GM23338 (cell line): ENCODE results near the gene NUCB1. TPM values are rescaled to one million over a fixed set of nuclear protein-coding genes. Genes with fewer than 3 reads are reported as not detected.

Experiments
- ATAC-seq: fragments of 200-7000 bp; cut with Tn5 transposase; 3 replicates; pipeline ENCODE4 v1.9.1; 2020
- DNase-seq: peaks from one replicate; pipeline ENCODE4 v3.0.0-alpha.2; 2015; ENCODE audit warnings: low spot score
- H2AFZ ChIP-seq: fragments of 200-600 bp; sonication (generic); 2 replicates; pipeline ENCODE4 v1.8.0; 2016; ENCODE audit warnings: antibody characterized with exemption, mild to moderate bottlenecking, moderate library complexity
- H3F3A ChIP-seq: fragments of 200-600 bp; sonication (generic); replicated peaks from 2 replicates; pipeline ENCODE4 v1.8.0; 2017; ENCODE audit warnings: antibody characterized with exemption, mixed run types, low read depth
- H3K27ac ChIP-seq: fragments of 200-600 bp; sonication (generic); 2 replicates; pipeline ENCODE4 v1.6.1; 2016; ENCODE audit warnings: low read depth
- H3K27me3 ChIP-seq: fragments of 200-600 bp; sonication (generic); 2 replicates; pipeline ENCODE4 v1.8.0; 2016; ENCODE audit warnings: mild to moderate bottlenecking, mixed run types, moderate library complexity; ENCODE audit not compliant: insufficient read depth
- H3K36me3 ChIP-seq: fragments of 200-600 bp; sonication (generic); 2 replicates; pipeline ENCODE4 v1.8.0; 2016; ENCODE audit warnings: mild to moderate bottlenecking; ENCODE audit not compliant: insufficient read depth
- H3K4me1 ChIP-seq: fragments of 200-600 bp; sonication (generic); 2 replicates; pipeline ENCODE4 v1.8.0; 2016; ENCODE audit warnings: mild to moderate bottlenecking, moderate library complexity; ENCODE audit not compliant: insufficient read depth
- H3K4me2 ChIP-seq: fragments of 200-600 bp; sonication (generic); 2 replicates; pipeline ENCODE4 v1.7.1; 2017; ENCODE audit warnings: mixed run types
- H3K4me3 ChIP-seq: fragments of 200-600 bp; sonication (generic); 2 replicates; pipeline ENCODE4 v1.6.1; 2016; ENCODE audit warnings: mixed run types
- H3K79me2 ChIP-seq: fragments of 200-600 bp; sonication (generic); replicated peaks from 2 replicates; pipeline ENCODE4 v1.8.0; 2017; ENCODE audit warnings: mild to moderate bottlenecking; ENCODE audit not compliant: insufficient read depth
- H3K9me2 ChIP-seq: fragments of 200-600 bp; sonication (generic); 2 replicates; pipeline ENCODE4 v1.8.0; 2017; ENCODE audit not compliant: insufficient read depth
- H4K20me1 ChIP-seq: fragments of 200-600 bp; sonication (generic); replicated peaks from 2 replicates; pipeline ENCODE4 v1.8.0; 2017; ENCODE audit warnings: mild to moderate bottlenecking; ENCODE audit not compliant: insufficient read depth
- H3K27ac Mint-ChIP-seq: 2 replicates; pipeline ENCODE4 v1.8.0; 2020; ENCODE audit warnings: inconsistent platforms, mild to moderate bottlenecking, moderate library complexity, mixed read lengths
- H3K27me3 Mint-ChIP-seq: 3 replicates; pipeline ENCODE4 v1.8.0; 2022; ENCODE audit warnings: low read depth, mild to moderate bottlenecking, moderate library complexity, mixed read lengths, inconsistent platforms; ENCODE audit not compliant: insufficient read depth, poor library complexity
- H3K36me3 Mint-ChIP-seq: 3 replicates; pipeline ENCODE4 v1.8.0; 2021; ENCODE audit warnings: low read depth, mild to moderate bottlenecking, inconsistent platforms, moderate library complexity, mixed read lengths
- H3K4me1 Mint-ChIP-seq: 3 replicates; pipeline ENCODE4 v1.8.0; 2020; ENCODE audit warnings: mild to moderate bottlenecking, inconsistent platforms, mixed read lengths
- H3K4me3 Mint-ChIP-seq: 3 replicates; pipeline ENCODE4 v1.8.0; 2021; ENCODE audit warnings: moderate library complexity, mild to moderate bottlenecking, inconsistent platforms, mixed read lengths
- H3K9me3 Mint-ChIP-seq: 3 replicates; pipeline ENCODE4 v1.8.0; 2020; ENCODE audit warnings: moderate library complexity, mild to moderate bottlenecking, inconsistent platforms, mixed read lengths
- CREB1 ChIP-seq: fragments of 250-450 bp; sonication (Bioruptor Pico); IDR thresholded peaks from 2 replicates; pipeline ENCODE4 v1.5.0; 2020; ENCODE audit warnings: low read depth, mild to moderate bottlenecking, moderate library complexity
- EZH2 ChIP-seq: fragments of 200-600 bp; sonication (generic); IDR thresholded peaks from one replicate; pipeline ENCODE4 v1.8.0; 2017; ENCODE audit warnings: antibody characterized with exemption, mild to moderate bottlenecking, low read depth; ENCODE audit not compliant: unreplicated experiment
- EZH2phosphoT487 ChIP-seq: fragments of 200-600 bp; sonication (generic); IDR thresholded peaks from one replicate; pipeline ENCODE4 v1.8.1; 2018; ENCODE audit warnings: antibody characterized with exemption; ENCODE audit not compliant: unreplicated experiment
- JUNB ChIP-seq: IDR thresholded peaks from one replicate; pipeline ENCODE4 v1.6.1; 2016; ENCODE audit warnings: antibody characterized with exemption; ENCODE audit not compliant: unreplicated experiment
- NANOG ChIP-seq: IDR thresholded peaks from 2 replicates; pipeline ENCODE4 v1.6.1; 2016; ENCODE audit warnings: antibody characterized with exemption, borderline replicate concordance
- POLR2AphosphoS5 ChIP-seq: IDR thresholded peaks from 2 replicates; pipeline ENCODE4 v1.6.1; 2016; ENCODE audit warnings: antibody characterized with exemption, low read depth
- STAT1 ChIP-seq: IDR thresholded peaks from one replicate; pipeline ENCODE4 v1.6.1; 2016; ENCODE audit warnings: antibody characterized with exemption; ENCODE audit not compliant: unreplicated experiment
- ZNF114 ChIP-seq: fragments of 250-450 bp; sonication (Bioruptor Pico); IDR thresholded peaks from 2 replicates; pipeline ENCODE4 v1.5.0; 2020; ENCODE audit warnings: mild to moderate bottlenecking, moderate library complexity
- ZNF331 ChIP-seq: fragments of 250-450 bp; sonication (Bioruptor Pico); IDR thresholded peaks from 2 replicates; pipeline ENCODE4 v1.5.0; 2020; ENCODE audit warnings: low read depth, mild to moderate bottlenecking, moderate library complexity
- polyA plus RNA-seq: library from polyadenylated mRNA; unstranded; fragments of >200 nt; fragmentation: Nextera tagmentation; extraction: Ambion mirVana; gene quantifications from 2 replicates; pipeline ENCODE4 v1.2.1, GENCODE V29; 2016
- total RNA-seq: library from RNA; depleted of rRNA; stranded (reverse); fragments of >200 nt; shearing (Covaris generic); gene quantifications from 2 replicates; pipeline ENCODE4 v1.2.3, GENCODE V29; 2014
- TF ChIP-seq, protein P1 (sequence below): fragments of 250-450 bp; sonication (Bioruptor Pico); IDR thresholded peaks from 2 replicates; pipeline ENCODE4 v1.5.0; 2020; ENCODE audit warnings: mild to moderate bottlenecking, moderate library complexity
- TF ChIP-seq, protein P2 (sequence below): IDR thresholded peaks from one replicate; pipeline ENCODE4 v1.6.1; 2018; ENCODE audit warnings: antibody characterized with exemption; ENCODE audit not compliant: unreplicated experiment
- TF ChIP-seq, protein P3 (sequence below), 2 experiments: fragments of 200-600 bp in 1 of 2; sonication (generic) in 1 of 2; conservative IDR thresholded peaks; 2 replicates each; pipeline versions ENCODE4 v1.5.1 to v1.6.1; 2016 to 2017; ENCODE audit warnings: antibody characterized with exemption in 2 of 2, low read depth in 2 of 2, mild to moderate bottlenecking in 2 of 2, moderate library complexity in 1 of 2
- TF ChIP-seq, protein P4 (sequence below): IDR thresholded peaks from 2 replicates; pipeline ENCODE4 v1.6.1; 2016; ENCODE audit warnings: antibody characterized with exemption

NUCB1 gene
- total and polyA plus RNA-seq, 2 experiments from 2014 or later, result 57.1 to 163 TPM

DNA sequence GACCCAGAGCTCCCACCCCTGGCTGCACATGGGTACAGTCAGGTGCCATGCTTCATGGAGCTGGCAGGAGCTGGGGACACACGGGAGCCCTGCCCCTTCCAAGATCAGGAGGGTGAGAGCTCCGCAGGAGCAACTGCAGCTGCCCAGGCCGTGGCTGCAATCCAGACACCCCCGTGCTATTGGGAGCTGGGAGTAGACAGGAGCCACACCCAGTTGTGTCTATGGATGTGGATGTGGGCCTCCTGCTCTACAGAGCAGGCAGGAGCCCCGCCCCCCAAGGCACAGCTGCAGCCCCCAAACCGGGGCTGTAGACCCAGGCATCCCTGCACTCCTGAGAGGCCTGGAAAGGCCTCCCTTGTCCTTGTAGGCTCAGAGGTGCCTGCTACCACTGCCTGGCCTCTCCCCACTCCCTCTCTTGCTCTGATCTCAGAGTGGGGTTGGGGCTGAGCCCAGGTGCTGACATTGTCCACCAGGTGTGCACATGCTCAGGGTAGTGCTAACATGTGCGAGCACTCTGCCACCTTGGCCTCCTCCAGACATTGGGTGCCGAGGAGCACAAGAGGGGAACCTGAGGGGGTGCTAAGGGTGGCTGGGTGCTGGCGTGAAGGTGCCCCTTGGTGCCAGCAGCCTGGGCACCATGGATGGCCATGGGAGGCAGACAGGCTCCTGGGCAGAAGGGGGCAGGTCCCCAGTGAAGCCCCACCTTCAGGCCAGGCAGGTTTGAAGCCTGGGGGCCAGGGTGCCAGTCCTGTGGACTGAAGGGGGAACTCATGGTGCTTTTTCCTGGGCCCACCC, 46.5 kb downstream of the NUCB1 start:
- peaks cover 14% of the 10 kb centered on the region for H3K27me3 Mint-ChIP-seq
- TF ChIP-seq, protein P1, sequence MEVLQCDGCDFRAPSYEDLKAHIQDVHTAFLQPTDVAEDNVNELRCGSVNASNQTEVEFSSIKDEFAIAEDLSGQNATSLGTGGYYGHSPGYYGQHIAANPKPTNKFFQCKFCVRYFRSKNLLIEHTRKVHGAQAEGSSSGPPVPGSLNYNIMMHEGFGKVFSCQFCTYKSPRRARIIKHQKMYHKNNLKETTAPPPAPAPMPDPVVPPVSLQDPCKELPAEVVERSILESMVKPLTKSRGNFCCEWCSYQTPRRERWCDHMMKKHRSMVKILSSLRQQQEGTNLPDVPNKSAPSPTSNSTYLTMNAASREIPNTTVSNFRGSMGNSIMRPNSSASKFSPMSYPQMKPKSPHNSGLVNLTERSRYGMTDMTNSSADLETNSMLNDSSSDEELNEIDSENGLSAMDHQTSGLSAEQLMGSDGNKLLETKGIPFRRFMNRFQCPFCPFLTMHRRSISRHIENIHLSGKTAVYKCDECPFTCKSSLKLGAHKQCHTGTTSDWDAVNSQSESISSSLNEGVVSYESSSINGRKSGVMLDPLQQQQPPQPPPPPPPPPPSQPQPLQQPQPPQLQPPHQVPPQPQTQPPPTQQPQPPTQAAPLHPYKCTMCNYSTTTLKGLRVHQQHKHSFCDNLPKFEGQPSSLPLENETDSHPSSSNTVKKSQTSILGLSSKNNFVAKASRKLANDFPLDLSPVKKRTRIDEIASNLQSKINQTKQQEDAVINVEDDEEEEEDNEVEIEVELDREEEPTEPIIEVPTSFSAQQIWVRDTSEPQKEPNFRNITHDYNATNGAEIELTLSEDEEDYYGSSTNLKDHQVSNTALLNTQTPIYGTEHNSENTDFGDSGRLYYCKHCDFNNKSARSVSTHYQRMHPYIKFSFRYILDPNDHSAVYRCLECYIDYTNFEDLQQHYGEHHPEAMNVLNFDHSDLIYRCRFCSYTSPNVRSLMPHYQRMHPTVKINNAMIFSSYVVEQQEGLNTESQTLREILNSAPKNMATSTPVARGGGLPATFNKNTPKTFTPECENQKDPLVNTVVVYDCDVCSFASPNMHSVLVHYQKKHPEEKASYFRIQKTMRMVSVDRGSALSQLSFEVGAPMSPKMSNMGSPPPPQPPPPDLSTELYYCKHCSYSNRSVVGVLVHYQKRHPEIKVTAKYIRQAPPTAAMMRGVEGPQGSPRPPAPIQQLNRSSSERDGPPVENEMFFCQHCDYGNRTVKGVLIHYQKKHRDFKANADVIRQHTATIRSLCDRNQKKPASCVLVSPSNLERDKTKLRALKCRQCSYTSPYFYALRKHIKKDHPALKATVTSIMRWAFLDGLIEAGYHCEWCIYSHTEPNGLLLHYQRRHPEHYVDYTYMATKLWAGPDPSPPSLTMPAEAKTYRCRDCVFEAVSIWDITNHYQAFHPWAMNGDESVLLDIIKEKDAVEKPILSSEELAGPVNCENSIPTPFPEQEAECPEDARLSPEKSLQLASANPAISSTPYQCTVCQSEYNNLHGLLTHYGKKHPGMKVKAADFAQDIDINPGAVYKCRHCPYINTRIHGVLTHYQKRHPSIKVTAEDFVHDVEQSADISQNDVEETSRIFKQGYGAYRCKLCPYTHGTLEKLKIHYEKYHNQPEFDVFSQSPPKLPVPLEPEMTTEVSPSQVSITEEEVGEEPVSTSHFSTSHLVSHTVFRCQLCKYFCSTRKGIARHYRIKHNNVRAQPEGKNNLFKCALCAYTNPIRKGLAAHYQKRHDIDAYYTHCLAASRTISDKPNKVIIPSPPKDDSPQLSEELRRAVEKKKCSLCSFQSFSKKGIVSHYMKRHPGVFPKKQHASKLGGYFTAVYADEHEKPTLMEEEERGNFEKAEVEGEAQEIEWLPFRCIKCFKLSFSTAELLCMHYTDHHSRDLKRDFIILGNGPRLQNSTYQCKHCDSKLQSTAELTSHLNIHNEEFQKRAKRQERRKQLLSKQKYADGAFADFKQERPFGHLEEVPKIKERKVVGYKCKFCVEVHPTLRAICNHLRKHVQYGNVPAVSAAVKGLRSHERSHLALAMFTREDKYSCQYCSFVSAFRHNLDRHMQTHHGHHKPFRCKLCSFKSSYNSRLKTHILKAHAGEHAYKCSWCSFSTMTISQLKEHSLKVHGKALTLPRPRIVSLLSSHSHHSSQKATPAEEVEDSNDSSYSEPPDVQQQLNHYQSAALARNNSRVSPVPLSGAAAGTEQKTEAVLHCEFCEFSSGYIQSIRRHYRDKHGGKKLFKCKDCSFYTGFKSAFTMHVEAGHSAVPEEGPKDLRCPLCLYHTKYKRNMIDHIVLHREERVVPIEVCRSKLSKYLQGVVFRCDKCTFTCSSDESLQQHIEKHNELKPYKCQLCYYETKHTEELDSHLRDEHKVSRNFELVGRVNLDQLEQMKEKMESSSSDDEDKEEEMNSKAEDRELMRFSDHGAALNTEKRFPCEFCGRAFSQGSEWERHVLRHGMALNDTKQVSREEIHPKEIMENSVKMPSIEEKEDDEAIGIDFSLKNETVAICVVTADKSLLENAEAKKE (CRISPR knock-in tag), result no peak
- TF ChIP-seq POLR2AphosphoS5 (no peak), NANOG (no peak), JUNB (no peak), STAT1 (no peak), ZNF114 (CRISPR knock-in tag) (no peak), ZNF331 (CRISPR knock-in tag) (no peak), EZH2 (no peak), EZH2phosphoT487 (no peak), CREB1 (CRISPR knock-in tag) (no peak)
- TF ChIP-seq, protein P2, sequence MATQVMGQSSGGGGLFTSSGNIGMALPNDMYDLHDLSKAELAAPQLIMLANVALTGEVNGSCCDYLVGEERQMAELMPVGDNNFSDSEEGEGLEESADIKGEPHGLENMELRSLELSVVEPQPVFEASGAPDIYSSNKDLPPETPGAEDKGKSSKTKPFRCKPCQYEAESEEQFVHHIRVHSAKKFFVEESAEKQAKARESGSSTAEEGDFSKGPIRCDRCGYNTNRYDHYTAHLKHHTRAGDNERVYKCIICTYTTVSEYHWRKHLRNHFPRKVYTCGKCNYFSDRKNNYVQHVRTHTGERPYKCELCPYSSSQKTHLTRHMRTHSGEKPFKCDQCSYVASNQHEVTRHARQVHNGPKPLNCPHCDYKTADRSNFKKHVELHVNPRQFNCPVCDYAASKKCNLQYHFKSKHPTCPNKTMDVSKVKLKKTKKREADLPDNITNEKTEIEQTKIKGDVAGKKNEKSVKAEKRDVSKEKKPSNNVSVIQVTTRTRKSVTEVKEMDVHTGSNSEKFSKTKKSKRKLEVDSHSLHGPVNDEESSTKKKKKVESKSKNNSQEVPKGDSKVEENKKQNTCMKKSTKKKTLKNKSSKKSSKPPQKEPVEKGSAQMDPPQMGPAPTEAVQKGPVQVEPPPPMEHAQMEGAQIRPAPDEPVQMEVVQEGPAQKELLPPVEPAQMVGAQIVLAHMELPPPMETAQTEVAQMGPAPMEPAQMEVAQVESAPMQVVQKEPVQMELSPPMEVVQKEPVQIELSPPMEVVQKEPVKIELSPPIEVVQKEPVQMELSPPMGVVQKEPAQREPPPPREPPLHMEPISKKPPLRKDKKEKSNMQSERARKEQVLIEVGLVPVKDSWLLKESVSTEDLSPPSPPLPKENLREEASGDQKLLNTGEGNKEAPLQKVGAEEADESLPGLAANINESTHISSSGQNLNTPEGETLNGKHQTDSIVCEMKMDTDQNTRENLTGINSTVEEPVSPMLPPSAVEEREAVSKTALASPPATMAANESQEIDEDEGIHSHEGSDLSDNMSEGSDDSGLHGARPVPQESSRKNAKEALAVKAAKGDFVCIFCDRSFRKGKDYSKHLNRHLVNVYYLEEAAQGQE, result no peak
- TF ChIP-seq, protein P3, sequence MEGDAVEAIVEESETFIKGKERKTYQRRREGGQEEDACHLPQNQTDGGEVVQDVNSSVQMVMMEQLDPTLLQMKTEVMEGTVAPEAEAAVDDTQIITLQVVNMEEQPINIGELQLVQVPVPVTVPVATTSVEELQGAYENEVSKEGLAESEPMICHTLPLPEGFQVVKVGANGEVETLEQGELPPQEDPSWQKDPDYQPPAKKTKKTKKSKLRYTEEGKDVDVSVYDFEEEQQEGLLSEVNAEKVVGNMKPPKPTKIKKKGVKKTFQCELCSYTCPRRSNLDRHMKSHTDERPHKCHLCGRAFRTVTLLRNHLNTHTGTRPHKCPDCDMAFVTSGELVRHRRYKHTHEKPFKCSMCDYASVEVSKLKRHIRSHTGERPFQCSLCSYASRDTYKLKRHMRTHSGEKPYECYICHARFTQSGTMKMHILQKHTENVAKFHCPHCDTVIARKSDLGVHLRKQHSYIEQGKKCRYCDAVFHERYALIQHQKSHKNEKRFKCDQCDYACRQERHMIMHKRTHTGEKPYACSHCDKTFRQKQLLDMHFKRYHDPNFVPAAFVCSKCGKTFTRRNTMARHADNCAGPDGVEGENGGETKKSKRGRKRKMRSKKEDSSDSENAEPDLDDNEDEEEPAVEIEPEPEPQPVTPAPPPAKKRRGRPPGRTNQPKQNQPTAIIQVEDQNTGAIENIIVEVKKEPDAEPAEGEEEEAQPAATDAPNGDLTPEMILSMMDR (conservative IDR thresholded peaks at IDR 0.05; ENCODE audit: low read depth in 2 of 2), result no peak
- TF ChIP-seq, protein P4, sequence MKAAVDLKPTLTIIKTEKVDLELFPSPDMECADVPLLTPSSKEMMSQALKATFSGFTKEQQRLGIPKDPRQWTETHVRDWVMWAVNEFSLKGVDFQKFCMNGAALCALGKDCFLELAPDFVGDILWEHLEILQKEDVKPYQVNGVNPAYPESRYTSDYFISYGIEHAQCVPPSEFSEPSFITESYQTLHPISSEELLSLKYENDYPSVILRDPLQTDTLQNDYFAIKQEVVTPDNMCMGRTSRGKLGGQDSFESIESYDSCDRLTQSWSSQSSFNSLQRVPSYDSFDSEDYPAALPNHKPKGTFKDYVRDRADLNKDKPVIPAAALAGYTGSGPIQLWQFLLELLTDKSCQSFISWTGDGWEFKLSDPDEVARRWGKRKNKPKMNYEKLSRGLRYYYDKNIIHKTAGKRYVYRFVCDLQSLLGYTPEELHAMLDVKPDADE, result no peak
- no peak for DNase-seq
- H3K9me2 ChIP-seq, result no peaks in the 10 kb centered on the region
- peaks cover 17% of the 10 kb centered on the region; the same call in 2 of the 3 replicates for H3K36me3 Mint-ChIP-seq
- no peaks in the 10 kb centered on the region for H3K4me1 Mint-ChIP-seq
- no peaks in the 10 kb centered on the region for H3K4me1 ChIP-seq
- H3K27ac ChIP-seq, result no peak overlapping the region
- H3K4me2 ChIP-seq, result no peak overlapping the region
- ATAC-seq, result no peak
- no peaks in the 10 kb centered on the region for H3K79me2 ChIP-seq
- no peak overlapping the region for H3K4me3 Mint-ChIP-seq
- no peak overlapping the region for H3K4me3 ChIP-seq
- no peak overlapping the region for H2AFZ ChIP-seq
- H3K9me3 Mint-ChIP-seq, result peaks cover 23% of the 10 kb centered on the region
- no peaks in the 10 kb centered on the region for H3K27me3 ChIP-seq
- H3F3A ChIP-seq, result no peaks in the 10 kb centered on the region
- no peak overlapping the region for H3K27ac Mint-ChIP-seq
- H3K36me3 ChIP-seq, result no peaks in the 10 kb centered on the region
- no peaks in the 10 kb centered on the region for H4K20me1 ChIP-seq
